Lower leg skin (tissue), 4 donors: ENCODE results near the gene FNDC3B. TPM values are rescaled to one million over a fixed set of nuclear protein-coding genes. Genes with fewer than 3 reads are reported as not detected.

ENCODE experiments used
- DNase-seq, 2 donors: peaks; one replicate each; pipeline ENCODE4 v3.0.0-alpha.2; 2019; ENCODE audit warnings: low spot score in 2 of 2
- H3K4me3 ChIP-seq: fragments of 200-600 bp; sonication (generic); 2 replicates; pipeline ENCODE4 v1.5.1; 2017; ENCODE audit warnings: mild to moderate bottlenecking, low read depth; ENCODE audit not compliant: poor library complexity, severe bottlenecking
- POLR2A ChIP-seq, 2 donors: fragments of 450-650 bp; IDR thresholded peaks; one replicate each; pipeline ENCODE4 v1.6.1; 2016 to 2017; ENCODE audit warnings: antibody characterized with exemption in 2 of 2, mild to moderate bottlenecking in 1 of 2, moderate library complexity in 1 of 2
- WGBS, 2 donors: methylation state at CpG; one replicate each; pipeline ENCODE4 v1.1.5; 2018; 5-methylcytosine and 5-hydroxymethylcytosine counted together
- intact Hi-C: fragments of 100-400 bp; cut with DNase I; formaldehyde crosslinking; loops from one replicate; pipeline ENCODE4 v1.15.0; 2023; ENCODE audit warnings: low total_unique reads
- total RNA-seq, 4 donors: library from RNA; depleted of rRNA; stranded (reverse); fragments of >200 nt; gene quantifications; one replicate each; pipeline ENCODE4 v1.1.0, GENCODE V29; 2016
- TF ChIP-seq, protein P1 (sequence below), 3 donors: fragments of 450-650 bp; IDR thresholded peaks; one replicate each; pipeline ENCODE4 v1.5.1; 2016; ENCODE audit warnings: antibody characterized with exemption in 3 of 3, mild to moderate bottlenecking in 3 of 3, moderate library complexity in 2 of 3

FNDC3B gene
- total RNA-seq, 4 donors from 2014 or later, result 22.9 to 39.3 (median 23.2) TPM

GRCh38 chr3:172194702-172195406 is 155.5 kb downstream of the FNDC3B start:
- DNase-seq, result no peak
- intact Hi-C loops, result no loop called here
- 63 to 67% methylated on average over 4 of the region's 4 CpGs for WGBS, 2 donors
- no peak overlapping the region for H3K4me3 ChIP-seq
- no peak for TF ChIP-seq POLR2A (IDR thresholded peaks at IDR 0.05)
- TF ChIP-seq, protein P1, sequence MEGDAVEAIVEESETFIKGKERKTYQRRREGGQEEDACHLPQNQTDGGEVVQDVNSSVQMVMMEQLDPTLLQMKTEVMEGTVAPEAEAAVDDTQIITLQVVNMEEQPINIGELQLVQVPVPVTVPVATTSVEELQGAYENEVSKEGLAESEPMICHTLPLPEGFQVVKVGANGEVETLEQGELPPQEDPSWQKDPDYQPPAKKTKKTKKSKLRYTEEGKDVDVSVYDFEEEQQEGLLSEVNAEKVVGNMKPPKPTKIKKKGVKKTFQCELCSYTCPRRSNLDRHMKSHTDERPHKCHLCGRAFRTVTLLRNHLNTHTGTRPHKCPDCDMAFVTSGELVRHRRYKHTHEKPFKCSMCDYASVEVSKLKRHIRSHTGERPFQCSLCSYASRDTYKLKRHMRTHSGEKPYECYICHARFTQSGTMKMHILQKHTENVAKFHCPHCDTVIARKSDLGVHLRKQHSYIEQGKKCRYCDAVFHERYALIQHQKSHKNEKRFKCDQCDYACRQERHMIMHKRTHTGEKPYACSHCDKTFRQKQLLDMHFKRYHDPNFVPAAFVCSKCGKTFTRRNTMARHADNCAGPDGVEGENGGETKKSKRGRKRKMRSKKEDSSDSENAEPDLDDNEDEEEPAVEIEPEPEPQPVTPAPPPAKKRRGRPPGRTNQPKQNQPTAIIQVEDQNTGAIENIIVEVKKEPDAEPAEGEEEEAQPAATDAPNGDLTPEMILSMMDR (IDR thresholded peaks at IDR 0.05), result no peak

- DNase-seq, result no peak
- intact Hi-C loops, result no loop called here
- no peak for TF ChIP-seq POLR2A (IDR thresholded peaks at IDR 0.05)
- TF ChIP-seq, protein P1 (IDR thresholded peaks at IDR 0.05), result no peak
- WGBS, 2 donors, result 41 to 56% methylated on average over 1 of the region's 1 CpG
- H3K4me3 ChIP-seq, result no peak overlapping the region
These were observed 156.0 kb downstream of the FNDC3B start for GRCh38 chr3:172195407-172195754.

GRCh38 chr3:172197344-172197743 is 158.0 kb downstream of the FNDC3B start:
- intact Hi-C loops, result no loop called here
- WGBS, 2 donors, result 81 to 82% methylated on average over 3 of the region's 3 CpGs
- H3K4me3 ChIP-seq, result no peak overlapping the region
- TF ChIP-seq, protein P1 (IDR thresholded peaks at IDR 0.05), result no peak
- no peak for TF ChIP-seq POLR2A (IDR thresholded peaks at IDR 0.05)
- no peak for DNase-seq

- WGBS, 2 donors, result 100% methylated on average over 3 of the region's 3 CpGs
- no peak for TF ChIP-seq POLR2A (IDR thresholded peaks at IDR 0.05)
- TF ChIP-seq, protein P1 (IDR thresholded peaks at IDR 0.05), result no peak
- intact Hi-C loops, result no loop called here
- no peak overlapping the region for H3K4me3 ChIP-seq
- DNase-seq, result no peak
These were observed 159.1 kb downstream of the FNDC3B start for GRCh38 chr3:172198428-172198827.

DNA sequence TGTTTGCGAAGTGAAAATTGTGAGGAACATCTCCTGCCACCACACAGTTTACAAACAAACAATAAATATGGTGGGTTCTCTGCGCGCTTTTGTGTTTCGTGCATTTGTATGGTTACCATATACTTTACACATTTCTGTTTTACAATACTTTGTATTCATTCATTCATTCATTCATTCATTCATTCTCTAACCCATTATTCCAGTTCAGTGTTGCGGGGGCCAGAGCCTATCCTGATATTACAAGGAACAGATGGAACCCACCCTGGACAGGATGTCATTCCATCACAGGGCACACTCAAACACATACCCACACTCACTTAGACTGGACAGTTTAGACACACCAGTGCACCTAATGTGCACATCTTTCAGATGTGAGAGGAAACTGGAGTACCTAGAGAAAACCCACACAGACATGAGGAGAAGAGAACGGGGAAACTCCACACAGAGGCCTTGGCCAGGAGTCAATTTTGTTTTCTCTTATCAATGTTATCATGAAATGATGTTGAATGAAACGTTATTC is 160.5 kb downstream of the FNDC3B start:
- TF ChIP-seq POLR2A (IDR thresholded peaks at IDR 0.05), result no peak
- TF ChIP-seq, protein P1 (IDR thresholded peaks at IDR 0.05), result no peak
- intact Hi-C loops, result no loop called here
- no peak for DNase-seq
- H3K4me3 ChIP-seq, result no peak overlapping the region
- 89 to 92% methylated on average over 7 of the region's 7 CpGs for WGBS, 2 donors
